DMS153 treated with DMSO at 0.1 percent for 48 hours (cell line): ENCODE results near the gene UBE3A.

Experiments
- DNase-seq: peaks from one replicate; lab custom pipeline; 2025; ENCODE audit not compliant: unreplicated experiment; lab: John Stamatoyannopoulos, UW

Gene UBE3A

GRCh38 chr15:25333049-25333448, 105.8 kb downstream of the UBE3A start:
- DNase-seq = no peak

- DNase-seq = no peak
Observed at GRCh38 chr15:25332306-25332705, 106.5 kb downstream of the UBE3A start.

- DNase-seq = no peak
Observed at GRCh38 chr15:25331860-25332259, 107.0 kb downstream of the UBE3A start.

- DNase-seq = no peak
Observed at GRCh38 chr15:25331404-25331803, 107.4 kb downstream of the UBE3A start.

GRCh38 chr15:25329696-25330095, 109.1 kb downstream of the UBE3A start:
- DNase-seq = no peak

- DNase-seq = no peak
Observed at GRCh38 chr15:25327686-25328085, 111.1 kb downstream of the UBE3A start.

- DNase-seq = no peak
Observed at GRCh38 chr15:25325187-25325586, 113.6 kb downstream of the UBE3A start.

- no peak for DNase-seq
Observed at GRCh38 chr15:25323420-25323819, 115.4 kb downstream of the UBE3A start.

GRCh38 chr15:25287823-25288222, 151.0 kb downstream of the UBE3A start:
- no peak for DNase-seq
